HG02763 (cell line): ENCODE data around the gene SLC9A2.

Experiments used
- ATAC-seq: cut with Tn5 transposase; IDR thresholded peaks from one replicate; pipeline ENCODE4 v1.9.1; 2021; ENCODE audit warnings: mild to moderate bottlenecking, moderate library complexity; ENCODE audit not compliant: unreplicated experiment

Gene SLC9A2

DNA sequence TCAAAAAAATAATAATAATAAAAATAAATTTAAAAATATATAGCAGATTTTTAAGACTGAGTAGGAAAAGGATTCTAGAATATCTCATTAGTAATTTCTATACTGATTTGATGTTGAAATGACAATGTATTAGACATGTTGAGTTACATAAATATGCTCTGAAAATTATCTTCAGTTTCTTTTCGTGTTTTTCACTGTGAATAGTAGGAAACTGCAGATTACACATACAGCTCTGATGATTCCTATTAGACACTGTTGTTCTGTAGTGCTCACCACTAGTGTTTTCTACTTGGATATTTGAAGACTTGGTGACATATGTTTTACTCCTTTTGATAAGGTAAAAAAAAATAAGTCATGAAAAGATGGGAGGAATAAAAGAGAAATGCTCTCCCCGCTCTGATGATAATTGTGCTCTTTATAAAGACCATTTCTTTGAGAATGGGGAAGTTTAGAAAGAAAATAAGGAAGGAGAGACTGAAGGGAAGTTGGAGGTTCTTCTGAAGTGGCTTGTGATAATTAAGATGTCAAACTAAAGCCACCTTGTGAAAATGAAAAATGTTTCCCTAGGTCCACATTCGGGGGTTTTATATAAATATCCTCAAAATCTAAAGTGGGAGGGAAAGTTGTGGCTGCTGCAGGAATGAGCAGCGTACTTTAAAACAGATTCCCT is 52.9 kb downstream of the SLC9A2 start:
- no peak for ATAC-seq

DNA sequence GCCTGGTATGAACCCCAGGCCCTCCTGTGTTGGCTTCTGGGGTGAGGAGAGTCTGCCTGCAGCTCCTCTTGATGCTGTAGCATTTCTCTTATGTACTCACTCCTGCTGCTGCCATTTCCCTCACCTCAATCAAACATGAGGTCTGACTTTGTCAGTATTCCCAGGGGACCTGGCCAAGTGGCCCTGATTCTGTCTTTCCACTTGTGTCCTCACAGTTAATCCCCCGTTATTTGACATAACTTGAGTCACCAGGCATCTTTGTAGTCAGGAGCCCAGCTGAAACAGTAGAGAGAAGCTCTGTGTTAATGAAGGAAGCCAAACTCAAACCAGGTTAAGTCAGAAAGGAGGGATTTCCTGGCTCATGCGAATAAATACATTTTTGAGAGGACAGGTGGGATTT is 55.0 kb downstream of the SLC9A2 start:
- ATAC-seq = no peak

GRCh38 chr2:102674836-102675235 is 55.5 kb downstream of the SLC9A2 start:
- no peak for ATAC-seq

- no peak for ATAC-seq
Measured at GRCh38 chr2:102677244-102678215, 58.2 kb downstream of the SLC9A2 start.

GRCh38 chr2:102678442-102678841 is 59.1 kb downstream of the SLC9A2 start:
- no peak for ATAC-seq

DNA sequence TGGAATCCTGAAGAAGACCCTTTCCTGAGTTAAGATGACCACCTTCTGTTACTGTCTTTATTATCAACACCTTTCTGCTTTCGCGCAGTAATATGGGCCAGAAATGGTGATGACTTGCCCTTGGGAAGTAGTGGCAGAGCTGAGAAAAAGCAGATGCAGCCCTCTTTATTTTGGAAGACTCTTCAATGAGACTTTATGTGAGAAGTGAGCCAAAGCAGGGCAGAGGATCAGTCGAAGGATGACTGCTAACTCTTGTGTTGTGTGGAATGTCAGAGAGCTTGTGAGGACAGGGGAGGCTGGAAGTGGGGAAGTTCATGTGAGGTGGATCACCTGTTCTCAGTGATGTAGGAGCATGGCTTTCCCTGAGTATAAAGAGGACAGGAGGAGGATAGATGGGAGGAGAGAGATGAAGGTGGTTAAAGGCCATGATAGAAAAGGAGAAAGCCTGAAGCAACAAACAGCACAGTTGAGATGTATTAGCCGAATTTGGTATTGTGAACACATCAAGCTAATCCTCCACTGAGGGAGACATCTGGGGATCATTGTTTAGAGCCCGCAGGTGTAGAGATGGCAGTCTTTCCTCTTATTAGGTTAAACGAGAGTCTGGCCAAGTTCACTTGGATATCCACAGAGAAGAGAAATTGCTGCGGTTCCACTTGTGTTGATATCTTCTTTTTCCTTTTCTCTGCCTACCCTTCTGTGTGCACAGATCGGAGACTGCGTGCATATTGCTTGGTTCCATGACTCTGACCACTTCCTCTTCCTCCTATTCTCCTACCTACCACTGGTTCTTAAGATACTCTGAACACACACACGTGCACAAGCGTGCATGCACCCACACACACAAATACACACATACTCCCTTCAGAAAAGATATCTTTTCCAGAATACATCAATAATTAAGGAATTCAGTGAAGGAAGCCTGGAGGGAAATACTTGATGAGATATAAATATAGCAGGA is 67.4 kb downstream of the SLC9A2 start:
- ATAC-seq = no peak

DNA sequence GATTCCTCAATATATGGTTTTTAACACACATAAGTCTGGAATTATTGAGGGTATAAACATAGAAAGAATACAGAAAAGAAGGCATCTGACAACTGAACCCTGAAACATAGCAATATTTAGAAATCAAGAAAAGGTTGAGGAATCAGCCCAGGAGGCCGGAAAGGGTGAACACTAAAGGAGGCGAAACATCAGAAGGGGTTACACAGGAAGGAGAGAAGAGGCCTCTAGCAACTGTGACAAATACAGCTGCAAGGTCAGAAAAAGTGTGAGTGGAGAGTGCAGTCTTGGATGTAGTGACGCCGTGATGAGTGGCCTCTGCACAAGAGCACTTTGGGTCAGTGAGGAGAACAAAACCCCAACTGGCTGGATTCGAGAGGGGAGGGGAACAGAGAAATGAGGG is 70.7 kb downstream of the SLC9A2 start:
- ATAC-seq = no peak

GRCh38 chr2:102696463-102696862 is 77.1 kb downstream of the SLC9A2 start:
- no peak for ATAC-seq

GRCh38 chr2:102698369-102699111 is 79.2 kb downstream of the SLC9A2 start:
- ATAC-seq = no peak

DNA sequence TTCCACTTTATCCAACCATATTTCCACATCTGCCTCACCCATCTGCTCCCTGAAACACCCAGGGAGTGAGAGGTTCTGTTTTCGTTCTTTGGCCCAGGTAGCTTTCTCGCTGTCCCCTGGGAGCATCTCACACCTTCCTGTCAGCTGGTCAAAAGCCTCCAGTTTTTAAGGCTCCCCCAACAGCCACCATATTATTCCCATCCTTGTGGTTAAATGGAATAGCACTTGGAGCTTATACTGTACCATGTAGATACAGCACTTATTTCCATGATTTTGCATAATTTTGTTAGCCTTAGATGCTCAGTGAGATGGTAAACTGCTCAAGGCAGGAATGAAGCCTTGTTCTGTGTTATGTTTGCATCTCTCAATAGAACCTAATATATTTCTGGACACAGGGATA is 84.0 kb downstream of the SLC9A2 start:
- ATAC-seq = no peak

DNA sequence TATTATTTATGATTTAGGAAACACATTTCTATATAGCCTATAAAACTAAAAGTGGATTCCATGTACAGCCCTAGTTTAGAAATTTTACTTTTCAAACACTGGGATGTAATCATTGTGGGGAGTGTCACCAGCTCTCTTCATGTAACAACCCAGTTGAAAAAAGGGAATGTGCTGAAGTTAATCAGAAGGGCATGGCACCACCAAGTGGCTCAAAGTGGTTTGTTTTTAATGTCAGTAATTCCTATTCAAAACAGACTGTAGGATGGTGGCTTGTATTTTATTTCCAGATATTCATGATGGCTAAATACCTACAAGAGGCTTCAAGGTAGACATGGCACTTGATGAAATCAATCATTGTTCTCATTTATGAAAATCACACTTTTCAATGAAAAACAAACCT is 84.4 kb downstream of the SLC9A2 start:
- no peak for ATAC-seq

DNA sequence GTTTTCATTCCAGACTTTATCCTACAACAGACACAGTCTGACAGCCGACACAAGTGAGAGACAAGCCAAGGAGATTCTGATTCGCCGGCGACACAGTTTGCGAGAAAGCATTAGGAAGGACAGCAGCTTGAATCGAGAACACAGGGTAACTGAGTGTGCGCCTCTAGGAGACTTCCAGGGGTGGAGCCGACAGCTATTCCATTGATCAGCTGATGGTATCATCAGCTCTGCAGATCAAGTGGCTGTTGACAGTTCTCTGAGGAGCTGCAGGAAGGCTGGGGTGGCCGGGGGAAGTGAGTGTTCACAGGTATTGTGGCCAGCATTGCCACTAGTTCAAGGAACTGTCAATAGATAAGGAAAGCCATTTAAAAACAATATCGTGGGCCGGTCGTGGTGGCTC is 85.2 kb downstream of the SLC9A2 start:
- ATAC-seq = no peak

DNA sequence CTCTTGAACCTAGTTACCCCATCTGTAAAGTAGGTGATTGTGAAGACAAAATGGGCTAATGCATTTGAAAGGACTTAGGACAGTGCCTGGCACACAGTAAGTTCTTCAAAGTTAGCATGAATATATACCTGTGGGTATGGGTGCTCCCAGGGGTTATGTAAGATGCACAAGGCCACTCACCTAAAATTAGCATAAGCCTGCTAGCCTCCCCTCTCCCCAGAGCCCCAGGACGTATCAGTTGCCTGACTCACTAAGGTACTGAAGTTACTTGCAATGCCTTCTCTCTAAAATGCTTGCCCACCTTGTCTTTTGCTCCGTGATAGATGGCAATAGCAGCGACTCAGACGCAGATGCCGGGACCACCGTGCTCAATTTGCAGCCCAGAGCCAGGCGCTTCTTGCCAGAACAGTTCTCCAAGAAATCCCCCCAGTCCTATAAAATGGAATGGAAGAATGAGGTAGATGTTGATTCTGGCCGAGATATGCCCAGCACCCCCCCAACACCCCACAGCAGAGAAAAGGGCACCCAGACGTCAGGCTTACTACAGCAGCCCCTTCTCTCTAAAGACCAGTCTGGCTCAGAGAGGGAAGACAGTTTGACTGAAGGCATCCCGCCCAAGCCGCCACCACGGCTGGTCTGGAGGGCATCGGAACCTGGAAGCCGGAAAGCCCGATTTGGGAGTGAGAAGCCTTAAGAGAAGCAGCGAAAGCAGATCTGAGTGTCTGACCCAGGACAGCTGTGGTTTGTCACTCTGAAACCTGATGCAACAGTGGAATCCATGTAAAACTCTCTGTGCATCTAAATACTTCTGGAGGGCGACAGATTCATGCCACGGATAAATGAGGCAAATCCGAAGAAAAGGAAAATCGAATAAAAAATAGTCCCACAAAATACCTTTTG is 88.7 kb downstream of the SLC9A2 start:
- ATAC-seq = no peak

- no peak for ATAC-seq
Measured at GRCh38 chr2:102708847-102709559, 89.7 kb downstream of the SLC9A2 start.

DNA sequence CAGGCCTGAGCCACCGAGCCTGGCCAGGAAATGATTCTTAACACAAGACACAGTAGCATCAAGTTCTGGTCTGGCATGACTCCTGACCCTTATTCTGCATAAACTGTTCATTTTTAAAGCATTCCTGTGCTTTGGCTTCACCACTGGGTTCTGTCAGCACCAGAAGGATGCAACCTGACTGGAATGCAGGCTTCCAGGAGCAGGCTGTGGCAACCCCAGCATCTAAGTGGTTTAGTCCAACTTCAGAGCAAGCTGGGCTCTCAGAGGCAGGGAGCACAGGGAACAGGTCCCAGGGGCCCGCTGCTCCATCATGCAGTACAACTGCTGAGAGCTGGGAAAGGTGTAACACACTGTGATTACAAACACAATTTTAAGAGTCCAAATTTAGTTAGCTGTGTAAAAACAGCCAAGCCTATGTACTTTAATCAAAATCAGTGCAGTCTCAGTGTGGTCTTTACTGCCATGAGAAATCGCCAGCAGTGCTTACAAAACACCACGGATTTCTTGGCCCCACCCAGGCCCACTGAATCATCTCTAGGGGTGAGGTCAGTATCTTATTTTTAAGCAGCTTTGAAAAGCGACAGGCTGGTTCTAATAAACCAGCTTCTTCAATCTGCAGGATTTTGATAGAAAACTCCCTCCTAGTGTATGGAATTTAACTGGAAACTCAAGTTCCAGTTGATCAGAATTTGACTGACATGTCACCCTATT is 98.1 kb downstream of the SLC9A2 start:
- no peak for ATAC-seq

DNA sequence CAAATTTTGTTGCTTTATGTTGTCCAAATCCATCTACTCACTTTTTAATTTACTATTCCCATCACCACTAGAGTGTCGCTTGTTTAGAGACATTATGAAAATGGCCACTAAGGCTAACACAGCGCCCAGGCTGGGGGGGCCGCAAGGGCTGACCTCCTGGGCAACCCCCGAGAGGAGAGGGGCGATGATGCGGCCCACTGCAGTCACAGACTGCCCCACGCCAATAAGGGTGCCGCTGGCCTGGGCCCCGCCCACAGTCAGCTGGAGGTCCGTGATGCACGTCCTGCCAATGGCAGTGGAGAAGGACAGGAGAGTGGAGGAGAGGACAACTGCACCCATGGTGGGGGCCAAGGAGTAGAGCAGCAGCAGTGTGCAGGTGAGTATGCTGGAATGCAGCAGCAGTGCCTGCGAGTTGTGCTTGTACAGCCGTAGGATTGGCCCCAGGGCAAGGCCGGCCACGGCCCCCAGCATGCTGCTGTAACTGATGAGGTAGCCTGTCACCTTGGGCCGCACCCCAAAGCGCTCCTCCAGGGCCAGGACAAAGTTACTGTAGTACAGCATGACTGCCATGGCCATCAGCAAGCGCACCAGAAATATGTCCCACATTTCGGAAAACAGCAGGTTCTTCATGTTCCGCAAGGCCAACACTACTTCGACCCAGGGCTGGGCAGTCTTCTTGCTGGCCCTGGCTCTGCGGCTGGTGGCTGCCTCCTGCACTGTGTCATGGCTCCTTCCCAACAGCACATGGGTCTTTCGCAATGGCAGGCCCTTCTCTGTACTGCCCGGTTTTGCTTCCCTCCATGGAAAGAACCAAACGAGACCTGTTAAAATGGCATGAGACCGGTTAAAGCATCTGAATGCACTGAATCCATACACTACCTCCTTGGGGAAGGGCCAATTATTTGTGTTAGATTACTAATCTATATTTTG is 99.3 kb downstream of the SLC9A2 start:
- ATAC-seq = no peak

DNA sequence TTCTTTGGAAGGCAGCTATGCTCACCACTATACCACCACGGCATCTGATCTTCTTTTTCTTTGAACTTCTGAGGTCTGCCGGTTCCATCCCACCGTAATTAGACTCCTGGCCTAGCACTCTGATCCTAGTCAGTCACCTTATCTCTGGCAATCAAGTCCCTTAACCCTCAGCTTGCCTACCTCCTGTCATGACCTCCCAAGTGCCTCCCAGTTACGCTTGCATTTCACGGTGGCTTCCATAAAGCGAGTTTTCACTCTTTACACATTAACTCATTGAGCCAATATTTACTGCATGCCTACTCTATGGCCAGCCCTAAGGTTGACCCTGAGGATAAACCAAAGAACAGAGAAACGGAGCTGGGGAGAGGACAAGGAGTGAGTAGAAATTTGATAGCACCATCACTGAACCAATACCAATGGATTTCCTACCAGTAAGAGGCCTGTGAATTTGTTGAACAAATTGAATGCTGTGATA is 104.7 kb downstream of the SLC9A2 start:
- no peak for ATAC-seq
